K562 (cell line): ENCODE data around the gene INTS6. TPM values are rescaled to one million over a fixed set of nuclear protein-coding genes. Genes with fewer than 3 reads are reported as not detected.

Experiments
- ATAC-seq: fragments of 200-7000 bp; cut with Tn5 transposase; 3 replicates; pipeline ENCODE4 v1.9.1; 2020; ENCODE audit warnings: moderate library complexity
- BruUV-seq: library from RNA; stranded (reverse); fragments of 400-500 nt; replicated peaks from 2 replicates; lab custom pipeline; 2021; lab: Mats Ljungman, UMichigan
- CTCF ChIA-PET: fragments of 300-600 bp; formaldehyde crosslinking; extraction: SDS; loops from one replicate; lab custom pipeline; 2021; ENCODE audit warnings: low intra/inter-chr PET ratio; lab: Yijun Ruan, JAX
- POLR2A ChIA-PET: fragments of 300-600, 350-650 bp; sonication (Branson Sonifier 250); formaldehyde crosslinking; extraction: SDS; loops from one replicate; lab custom pipeline; 2021; ENCODE audit warnings: antibody characterized with exemption, inconsistent platforms; lab: Yijun Ruan, JAX
- DNase-seq, 4 experiments: peaks; one replicate each; pipeline versions ENCODE4 v3.0.0 to v3.0.0-alpha.2; 2011 to 2018; ENCODE audit warnings: low spot score in 3 of 4, mixed read lengths in 3 of 4; ENCODE audit errors: extremely low read depth in 1 of 4
- FAIRE-seq: peaks from 2 replicates; lab custom pipeline; 2011; peaks lifted over from hg19 to GRCh38; lab: Jason Lieb, UNC
- H2AFZ ChIP-seq: 2 replicates; pipeline ENCODE4 v1.6.0; 2011; ENCODE audit warnings: low read depth, low read length, control low read depth, inconsistent platforms
- H3K27ac ChIP-seq: fragments of 200-600 bp; 3 replicates; pipeline ENCODE4 v1.8.0; 2011; ENCODE audit warnings: low read depth, mild to moderate bottlenecking, control low read depth, inconsistent platforms, low read length, moderate library complexity, mixed read lengths; ENCODE audit errors: extremely low read depth
- H3K27me3 ChIP-seq, 2 experiments: fragments of 300-600 bp in 1 of 2; 2 replicates in 1 of 2; 3 replicates in 1 of 2; pipeline versions ENCODE4 v1.6.0 to v1.8.0; 2011; ENCODE audit warnings: inconsistent platforms in 2 of 2, low read length in 2 of 2, mild to moderate bottlenecking in 1 of 2, mixed read lengths in 1 of 2, moderate library complexity in 1 of 2; ENCODE audit not compliant: control insufficient read depth in 2 of 2, insufficient read depth in 2 of 2
- H3K36me3 ChIP-seq: fragments of 300-600 bp; 3 replicates; pipeline ENCODE4 v1.8.0; 2011; ENCODE audit warnings: mild to moderate bottlenecking, low read length, inconsistent platforms; ENCODE audit not compliant: control insufficient read depth, insufficient read depth
- H3K4me1 ChIP-seq, 2 experiments: fragments of 200-600 bp in 1 of 2; replicated peaks in 1 of 2; 2 replicates in 1 of 2; 3 replicates in 1 of 2; pipeline versions ENCODE4 v1.5.1 to v1.8.0; 2011; ENCODE audit warnings: inconsistent platforms in 2 of 2, low read length in 2 of 2, mild to moderate bottlenecking in 1 of 2, mixed read lengths in 1 of 2, moderate library complexity in 1 of 2; ENCODE audit not compliant: control insufficient read depth in 2 of 2, insufficient read depth in 2 of 2
- H3K4me2 ChIP-seq: 2 replicates; pipeline ENCODE4 v1.6.1; 2011; ENCODE audit warnings: low read length, control low read depth, inconsistent platforms, mixed read lengths; ENCODE audit not compliant: insufficient read depth
- H3K4me3 ChIP-seq: fragments of 200-600 bp; sonication (generic), shearing (Covaris generic); 2 replicates; pipeline ENCODE4 v1.5.1; 2016; ENCODE audit warnings: control low read depth, inconsistent platforms
- H3K79me2 ChIP-seq: fragments of 200-600 bp; 3 replicates; pipeline ENCODE4 v1.8.0; 2011; ENCODE audit warnings: low read length, inconsistent platforms; ENCODE audit not compliant: control insufficient read depth, insufficient read depth
- H3K9ac ChIP-seq, 2 experiments: 2 replicates each; pipeline versions ENCODE4 v1.6.0 to v1.6.1; 2011; ENCODE audit warnings: low read depth in 2 of 2, low read length in 2 of 2, control low read depth in 1 of 2, inconsistent platforms in 1 of 2, mild to moderate bottlenecking in 1 of 2, mixed read lengths in 1 of 2; ENCODE audit not compliant: insufficient read depth in 1 of 2
- H3K9me1 ChIP-seq: one replicate; pipeline ENCODE4 v1.6.0; 2011; ENCODE audit warnings: inconsistent platforms, mild to moderate bottlenecking, low read length, moderate library complexity; ENCODE audit not compliant: control insufficient read depth, insufficient read depth
- H3K9me3 ChIP-seq: replicated peaks from 2 replicates; pipeline ENCODE4 v1.5.1; 2011; ENCODE audit warnings: low read depth, low read length, inconsistent platforms; ENCODE audit not compliant: control insufficient read depth, insufficient read depth
- H4K20me1 ChIP-seq: replicated peaks from 2 replicates; pipeline ENCODE4 v1.6.1; 2011; ENCODE audit warnings: low read length, inconsistent platforms, mixed read lengths; ENCODE audit not compliant: control insufficient read depth, insufficient read depth
- ARID1B ChIP-seq: fragments of 450-650 bp; IDR thresholded peaks from 2 replicates; pipeline ENCODE4 v1.6.1; 2016; ENCODE audit warnings: antibody characterized with exemption, mild to moderate bottlenecking, inconsistent platforms
- OTX1 ChIP-seq: fragments of 450-650 bp; formaldehyde crosslinking; IDR thresholded peaks from 2 replicates; pipeline ENCODE4 v1.4.0; 2022; ENCODE audit warnings: mild to moderate bottlenecking
- RHOXF2B ChIP-seq: fragments of 250-450 bp; sonication (Bioruptor Pico); conservative IDR thresholded peaks from 2 replicates; pipeline ENCODE4 v1.5.1; 2021
- TBL1XR1 ChIP-seq, 2 experiments: IDR thresholded peaks; 2 replicates each; pipeline ENCODE4 v1.6.1; 2012; ENCODE audit warnings: improper control_type of control experiment in 2 of 2, low read length in 2 of 2, mild to moderate bottlenecking in 1 of 2
- U2AF2 ChIP-seq: fragments of 200-400 bp; formaldehyde crosslinking; optimal IDR thresholded peaks from 2 replicates; pipeline ENCODE3; 2017; ENCODE audit warnings: low read depth, mild to moderate bottlenecking, low read length
- ZBTB7A ChIP-seq: IDR thresholded peaks from 2 replicates; pipeline ENCODE4 v1.6.1; 2011; ENCODE audit warnings: low read depth, mild to moderate bottlenecking, low read length, moderate library complexity, borderline replicate concordance; ENCODE audit not compliant: control insufficient read depth
- ZNF316 ChIP-seq: fragments of 450-650 bp; IDR thresholded peaks from 2 replicates; pipeline ENCODE4 v1.6.1; 2016
- ZNF408 ChIP-seq: fragments of 250-450 bp; sonication (Bioruptor Pico); IDR thresholded peaks from 2 replicates; pipeline ENCODE4 v1.4.0; 2020; ENCODE audit warnings: low read depth, mild to moderate bottlenecking, moderate library complexity
- in situ Hi-C: fragments of 300-500 bp; cut with MboI; formaldehyde crosslinking; loops from 4 replicates; pipeline ENCODE4 v1.15.0; 2018; ENCODE audit warnings: inconsistent platforms, mixed read lengths
- intact Hi-C: fragments of 100-400 bp; cut with micrococcal nuclease; formaldehyde crosslinking; loops from 2 replicates; pipeline ENCODE4 v1.14.2; 2022
- polyA plus RNA-seq, 8 experiments: library from polyadenylated mRNA; depleted of rRNA in 4 of 8; stranded (reverse) in 5 of 8; unstranded in 3 of 8; fragments of >200 nt; fragmentation: Nextera tagmentation in 2 of 8; fragmentation: Illumina TruSeq in 1 of 8; extraction: Ambion mirVana in 2 of 8; extraction: Trizol in 1 of 8; gene quantifications; 2 replicates each; pipeline versions ENCODE4 v1.2.1 to v1.2.3, GENCODE V29; 2011 to 2014; ENCODE audit warnings: inconsistent platforms in 1 of 8, missing spikeins in 1 of 8
- total RNA-seq, 7 experiments: library from RNA; depleted of rRNA in 6 of 7; stranded (reverse); fragments of >200 nt in 6 of 7; fragmentation: Illumina TruSeq in 2 of 7; extraction: Trizol in 2 of 7; gene quantifications; 2 replicates each; pipeline versions ENCODE4 v1.2.1 to v1.2.3, GENCODE V29; 2011 to 2021; ENCODE audit warnings: low replicate concordance in 1 of 7
- TF ChIP-seq, protein P1 (sequence below): sonication (generic); formaldehyde crosslinking; IDR thresholded peaks from 2 replicates; pipeline ENCODE4 v1.8.1; 2023; ENCODE audit warnings: mild to moderate bottlenecking, missing genetic modification reagents
- TF ChIP-seq, protein P2 (sequence below): fragments of 200-600 bp; sonication (generic); IDR thresholded peaks from one replicate; pipeline ENCODE4 v1.6.1; 2012; ENCODE audit warnings: mild to moderate bottlenecking, low read depth, low read length, inconsistent platforms

Gene INTS6
- total and polyA plus RNA-seq, 9 of the 15 experiments (the other 6 are each of a cell fraction or from before 2014, with no cell fraction given), result 3.7 to 29.8 (median 16.1) TPM

DNA sequence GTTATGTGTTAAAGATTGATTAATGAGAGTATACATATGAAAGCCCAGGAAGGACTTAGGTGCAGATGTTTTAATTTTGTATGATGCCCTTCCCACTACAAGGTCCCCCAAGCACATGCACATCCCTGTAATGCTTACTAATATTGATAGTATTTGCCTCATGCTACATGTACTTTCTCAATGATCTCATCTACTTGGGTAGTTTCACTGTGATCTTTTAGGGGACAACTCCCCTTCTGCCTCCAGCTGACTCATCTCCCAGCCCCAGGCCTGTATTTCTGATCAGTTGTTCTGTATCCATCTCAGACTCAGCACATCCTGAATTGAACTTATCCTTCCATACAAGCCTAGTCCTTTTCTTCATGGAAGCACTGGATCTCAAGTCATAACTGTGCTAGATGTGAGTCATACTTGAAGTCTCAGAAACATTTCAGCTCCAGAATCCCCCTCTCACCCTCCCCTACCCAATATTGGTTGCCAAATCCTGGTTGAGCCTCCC is 49.4 kb upstream of the INTS6 start:
- ChIA-PET POLR2A (interaction anchor here (0.6 kb wide), 1 partner anchor 49 kb away, joined by 3 read pairs; no protein-coding TSS in a partner anchor), CTCF (no interaction called here)
- ATAC-seq (no peak), DNase-seq (no peak), FAIRE-seq (no peak)
- Histone ChIP-seq H3K4me1 (no peaks in the 10 kb centered on the region), H3K27ac (no peak overlapping the region), H4K20me1 (no peaks in the 10 kb centered on the region), H3K4me2 (no peak overlapping the region), H3K36me3 (no peaks in the 10 kb centered on the region), H3K4me3 (no peak overlapping the region), H3K9ac (no peak overlapping the region), H3K79me2 (no peaks in the 10 kb centered on the region), H3K27me3 (peaks cover 0 to 6% of the 10 kb centered on the region in 2 experiments; a peak in 2 of 5 replicates), H3K9me3 (no peaks in the 10 kb centered on the region; the same call in 1 of the 2 replicates), H2AFZ (no peak overlapping the region), H3K9me1 (no peaks in the 10 kb centered on the region)
- intact Hi-C loops (no loop called here), in situ Hi-C loops (no loop called here)
- no TSS peak for BruUV-seq
- TF ChIP-seq ARID1B, result no peak
- no peak for TF ChIP-seq OTX1 (CRISPR knock-in tag)
- no peak for TF ChIP-seq U2AF2
- TF ChIP-seq, protein P1, sequence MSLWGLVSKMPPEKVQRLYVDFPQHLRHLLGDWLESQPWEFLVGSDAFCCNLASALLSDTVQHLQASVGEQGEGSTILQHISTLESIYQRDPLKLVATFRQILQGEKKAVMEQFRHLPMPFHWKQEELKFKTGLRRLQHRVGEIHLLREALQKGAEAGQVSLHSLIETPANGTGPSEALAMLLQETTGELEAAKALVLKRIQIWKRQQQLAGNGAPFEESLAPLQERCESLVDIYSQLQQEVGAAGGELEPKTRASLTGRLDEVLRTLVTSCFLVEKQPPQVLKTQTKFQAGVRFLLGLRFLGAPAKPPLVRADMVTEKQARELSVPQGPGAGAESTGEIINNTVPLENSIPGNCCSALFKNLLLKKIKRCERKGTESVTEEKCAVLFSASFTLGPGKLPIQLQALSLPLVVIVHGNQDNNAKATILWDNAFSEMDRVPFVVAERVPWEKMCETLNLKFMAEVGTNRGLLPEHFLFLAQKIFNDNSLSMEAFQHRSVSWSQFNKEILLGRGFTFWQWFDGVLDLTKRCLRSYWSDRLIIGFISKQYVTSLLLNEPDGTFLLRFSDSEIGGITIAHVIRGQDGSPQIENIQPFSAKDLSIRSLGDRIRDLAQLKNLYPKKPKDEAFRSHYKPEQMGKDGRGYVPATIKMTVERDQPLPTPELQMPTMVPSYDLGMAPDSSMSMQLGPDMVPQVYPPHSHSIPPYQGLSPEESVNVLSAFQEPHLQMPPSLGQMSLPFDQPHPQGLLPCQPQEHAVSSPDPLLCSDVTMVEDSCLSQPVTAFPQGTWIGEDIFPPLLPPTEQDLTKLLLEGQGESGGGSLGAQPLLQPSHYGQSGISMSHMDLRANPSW, result no peak
- no peak for TF ChIP-seq TBL1XR1 (IDR thresholded peaks at IDR 0.05; ENCODE audit: low read length in 2 of 2)
- TF ChIP-seq ZNF316, result no peak
- no peak for TF ChIP-seq ZNF408 (CRISPR knock-in tag)
- TF ChIP-seq, protein P2, sequence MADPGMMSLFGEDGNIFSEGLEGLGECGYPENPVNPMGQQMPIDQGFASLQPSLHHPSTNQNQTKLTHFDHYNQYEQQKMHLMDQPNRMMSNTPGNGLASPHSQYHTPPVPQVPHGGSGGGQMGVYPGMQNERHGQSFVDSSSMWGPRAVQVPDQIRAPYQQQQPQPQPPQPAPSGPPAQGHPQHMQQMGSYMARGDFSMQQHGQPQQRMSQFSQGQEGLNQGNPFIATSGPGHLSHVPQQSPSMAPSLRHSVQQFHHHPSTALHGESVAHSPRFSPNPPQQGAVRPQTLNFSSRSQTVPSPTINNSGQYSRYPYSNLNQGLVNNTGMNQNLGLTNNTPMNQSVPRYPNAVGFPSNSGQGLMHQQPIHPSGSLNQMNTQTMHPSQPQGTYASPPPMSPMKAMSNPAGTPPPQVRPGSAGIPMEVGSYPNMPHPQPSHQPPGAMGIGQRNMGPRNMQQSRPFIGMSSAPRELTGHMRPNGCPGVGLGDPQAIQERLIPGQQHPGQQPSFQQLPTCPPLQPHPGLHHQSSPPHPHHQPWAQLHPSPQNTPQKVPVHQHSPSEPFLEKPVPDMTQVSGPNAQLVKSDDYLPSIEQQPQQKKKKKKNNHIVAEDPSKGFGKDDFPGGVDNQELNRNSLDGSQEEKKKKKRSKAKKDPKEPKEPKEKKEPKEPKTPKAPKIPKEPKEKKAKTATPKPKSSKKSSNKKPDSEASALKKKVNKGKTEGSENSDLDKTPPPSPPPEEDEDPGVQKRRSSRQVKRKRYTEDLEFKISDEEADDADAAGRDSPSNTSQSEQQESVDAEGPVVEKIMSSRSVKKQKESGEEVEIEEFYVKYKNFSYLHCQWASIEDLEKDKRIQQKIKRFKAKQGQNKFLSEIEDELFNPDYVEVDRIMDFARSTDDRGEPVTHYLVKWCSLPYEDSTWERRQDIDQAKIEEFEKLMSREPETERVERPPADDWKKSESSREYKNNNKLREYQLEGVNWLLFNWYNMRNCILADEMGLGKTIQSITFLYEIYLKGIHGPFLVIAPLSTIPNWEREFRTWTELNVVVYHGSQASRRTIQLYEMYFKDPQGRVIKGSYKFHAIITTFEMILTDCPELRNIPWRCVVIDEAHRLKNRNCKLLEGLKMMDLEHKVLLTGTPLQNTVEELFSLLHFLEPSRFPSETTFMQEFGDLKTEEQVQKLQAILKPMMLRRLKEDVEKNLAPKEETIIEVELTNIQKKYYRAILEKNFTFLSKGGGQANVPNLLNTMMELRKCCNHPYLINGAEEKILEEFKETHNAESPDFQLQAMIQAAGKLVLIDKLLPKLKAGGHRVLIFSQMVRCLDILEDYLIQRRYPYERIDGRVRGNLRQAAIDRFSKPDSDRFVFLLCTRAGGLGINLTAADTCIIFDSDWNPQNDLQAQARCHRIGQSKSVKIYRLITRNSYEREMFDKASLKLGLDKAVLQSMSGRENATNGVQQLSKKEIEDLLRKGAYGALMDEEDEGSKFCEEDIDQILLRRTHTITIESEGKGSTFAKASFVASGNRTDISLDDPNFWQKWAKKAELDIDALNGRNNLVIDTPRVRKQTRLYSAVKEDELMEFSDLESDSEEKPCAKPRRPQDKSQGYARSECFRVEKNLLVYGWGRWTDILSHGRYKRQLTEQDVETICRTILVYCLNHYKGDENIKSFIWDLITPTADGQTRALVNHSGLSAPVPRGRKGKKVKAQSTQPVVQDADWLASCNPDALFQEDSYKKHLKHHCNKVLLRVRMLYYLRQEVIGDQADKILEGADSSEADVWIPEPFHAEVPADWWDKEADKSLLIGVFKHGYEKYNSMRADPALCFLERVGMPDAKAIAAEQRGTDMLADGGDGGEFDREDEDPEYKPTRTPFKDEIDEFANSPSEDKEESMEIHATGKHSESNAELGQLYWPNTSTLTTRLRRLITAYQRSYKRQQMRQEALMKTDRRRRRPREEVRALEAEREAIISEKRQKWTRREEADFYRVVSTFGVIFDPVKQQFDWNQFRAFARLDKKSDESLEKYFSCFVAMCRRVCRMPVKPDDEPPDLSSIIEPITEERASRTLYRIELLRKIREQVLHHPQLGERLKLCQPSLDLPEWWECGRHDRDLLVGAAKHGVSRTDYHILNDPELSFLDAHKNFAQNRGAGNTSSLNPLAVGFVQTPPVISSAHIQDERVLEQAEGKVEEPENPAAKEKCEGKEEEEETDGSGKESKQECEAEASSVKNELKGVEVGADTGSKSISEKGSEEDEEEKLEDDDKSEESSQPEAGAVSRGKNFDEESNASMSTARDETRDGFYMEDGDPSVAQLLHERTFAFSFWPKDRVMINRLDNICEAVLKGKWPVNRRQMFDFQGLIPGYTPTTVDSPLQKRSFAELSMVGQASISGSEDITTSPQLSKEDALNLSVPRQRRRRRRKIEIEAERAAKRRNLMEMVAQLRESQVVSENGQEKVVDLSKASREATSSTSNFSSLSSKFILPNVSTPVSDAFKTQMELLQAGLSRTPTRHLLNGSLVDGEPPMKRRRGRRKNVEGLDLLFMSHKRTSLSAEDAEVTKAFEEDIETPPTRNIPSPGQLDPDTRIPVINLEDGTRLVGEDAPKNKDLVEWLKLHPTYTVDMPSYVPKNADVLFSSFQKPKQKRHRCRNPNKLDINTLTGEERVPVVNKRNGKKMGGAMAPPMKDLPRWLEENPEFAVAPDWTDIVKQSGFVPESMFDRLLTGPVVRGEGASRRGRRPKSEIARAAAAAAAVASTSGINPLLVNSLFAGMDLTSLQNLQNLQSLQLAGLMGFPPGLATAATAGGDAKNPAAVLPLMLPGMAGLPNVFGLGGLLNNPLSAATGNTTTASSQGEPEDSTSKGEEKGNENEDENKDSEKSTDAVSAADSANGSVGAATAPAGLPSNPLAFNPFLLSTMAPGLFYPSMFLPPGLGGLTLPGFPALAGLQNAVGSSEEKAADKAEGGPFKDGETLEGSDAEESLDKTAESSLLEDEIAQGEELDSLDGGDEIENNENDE, result no peak
- no peak for TF ChIP-seq ZBTB7A
- no peak for TF ChIP-seq RHOXF2B (CRISPR knock-in tag)
